Measurements from ENCODE around the gene DCAF17. TPM values are rescaled to one million over a fixed set of nuclear protein-coding genes. Genes with fewer than 3 reads are reported as not detected.

DCAF17 gene
- total and polyA plus RNA-seq, 9 donors, result 6.7 to 20.2 (median 17.0) TPM

GRCh38 chr2:171389325-171389724 lies 44.7 kb upstream of the DCAF17 start:
- intact Hi-C loops (cut with DNase I), result no loop called here
- TF ChIP-seq CTCF (IDR thresholded peaks at IDR 0.05), result no peak
- TF ChIP-seq EP300 (IDR thresholded peaks at IDR 0.05), result no peak
- no peak for TF ChIP-seq POLR2A (IDR thresholded peaks at IDR 0.05)
- WGBS, 3 donors, result 97 to 100% (median 100%) methylated on average over 1 of the region's 1 CpG

GRCh38 chr2:171389780-171390179 lies 44.2 kb upstream of the DCAF17 start:
- 93 to 98% (median 98%) methylated on average over 1 of the region's 1 CpG for WGBS, 3 donors
- Histone ChIP-seq H3K9me3 (no peaks in the 10 kb centered on the region), H3K36me3 (no peaks in the 10 kb centered on the region), H3K27ac (no peak overlapping the region), H3K27me3 (no peaks in the 10 kb centered on the region), H3K4me1 (ENCODE audit: insufficient read depth) (no peaks in the 10 kb centered on the region), H3K4me3 (no peak overlapping the region)
- DNase-seq, result no peak
- intact Hi-C loops (cut with DNase I), result no loop called here
- no peak for TF ChIP-seq CTCF (IDR thresholded peaks at IDR 0.05)
- TF ChIP-seq POLR2A (IDR thresholded peaks at IDR 0.05), result no peak
- no peak for TF ChIP-seq EP300 (IDR thresholded peaks at IDR 0.05)

More at GRCh38 chr2:171389325-171389724, 44.7 kb upstream of the DCAF17 start:
- no peak for DNase-seq
- Histone ChIP-seq H3K4me3 (no peak overlapping the region), H3K36me3 (no peaks in the 10 kb centered on the region), H3K9me3 (no peaks in the 10 kb centered on the region), H3K27ac (no peak overlapping the region), H3K4me1 (ENCODE audit: insufficient read depth) (no peaks in the 10 kb centered on the region), H3K27me3 (no peaks in the 10 kb centered on the region)

GRCh38 chr2:171390941-171391516 lies 43.0 kb upstream of the DCAF17 start:
- Histone ChIP-seq H3K27me3 (no peaks in the 10 kb centered on the region), H3K27ac (no peak overlapping the region), H3K36me3 (no peaks in the 10 kb centered on the region), H3K9me3 (no peaks in the 10 kb centered on the region), H3K4me1 (ENCODE audit: insufficient read depth) (no peaks in the 10 kb centered on the region), H3K4me3 (no peak overlapping the region)
- DNase-seq, result no peak
- 84 to 98% (median 96%) methylated on average over 1 of the region's 1 CpG for WGBS, 3 donors
- intact Hi-C loops (cut with DNase I), result no loop called here
- no peak for TF ChIP-seq CTCF (IDR thresholded peaks at IDR 0.05)
- no peak for TF ChIP-seq EP300 (IDR thresholded peaks at IDR 0.05)
- no peak for TF ChIP-seq POLR2A (IDR thresholded peaks at IDR 0.05)

GRCh38 chr2:171391532-171391931 lies 42.5 kb upstream of the DCAF17 start:
- intact Hi-C loops (cut with DNase I), result no loop called here
- no peak for DNase-seq
- H3K4me1 ChIP-seq (ENCODE audit: insufficient read depth), result no peaks in the 10 kb centered on the region
- no peaks in the 10 kb centered on the region for H3K36me3 ChIP-seq
- 74 to 86% (median 75%) methylated on average over 2 of the region's 2 CpGs for WGBS, 3 donors
- H3K9me3 ChIP-seq, result no peaks in the 10 kb centered on the region
- H3K27me3 ChIP-seq, result no peaks in the 10 kb centered on the region
- no peak overlapping the region for H3K4me3 ChIP-seq
- no peak for TF ChIP-seq CTCF (IDR thresholded peaks at IDR 0.05)
- TF ChIP-seq EP300 (IDR thresholded peaks at IDR 0.05), result no peak
- TF ChIP-seq POLR2A (IDR thresholded peaks at IDR 0.05), result no peak
- H3K27ac ChIP-seq, result no peak overlapping the region

Data from ovary (tissue), 9 donors.